T-helper 22 cell (primary cell): ENCODE results near the gene KIAA1586.

ENCODE experiments used
- DNase-seq: peaks from one replicate; pipeline ENCODE4 v3.0.0-alpha.2; 2020; ENCODE audit warnings: low read depth

KIAA1586 gene

GRCh38 chr6:57104336-57104735 lies 57.8 kb downstream of the KIAA1586 start:
- no peak for DNase-seq
